Mesenchymal stem cell (in vitro differentiated cells and primary cell): ENCODE results near the gene PAX3.

Experiments
- DNase-seq: peaks from one replicate; pipeline ENCODE4 v3.0.0-alpha.2; 2013
- H2AFZ ChIP-seq: one replicate; pipeline ENCODE4 v1.6.1; 2013; ENCODE audit warnings: low read depth, mild to moderate bottlenecking, control low read depth, inconsistent platforms, low read length, moderate library complexity
- H2AK5ac ChIP-seq: 2 replicates; pipeline ENCODE4 v1.6.1; 2013; ENCODE audit warnings: low read length, moderate library complexity, mild to moderate bottlenecking, inconsistent platforms; ENCODE audit not compliant: severe bottlenecking
- H2BK120ac ChIP-seq: one replicate; pipeline ENCODE4 v1.6.1; 2013; ENCODE audit warnings: low read depth, mild to moderate bottlenecking, inconsistent platforms, low read length, moderate library complexity
- H2BK12ac ChIP-seq, 2 experiments: one replicate each; pipeline ENCODE4 v1.6.1; 2013; ENCODE audit warnings: inconsistent platforms in 2 of 2, low read length in 2 of 2, mild to moderate bottlenecking in 2 of 2, moderate library complexity in 2 of 2, control low read depth in 1 of 2
- H2BK15ac ChIP-seq: one replicate; pipeline ENCODE4 v1.6.1; 2013; ENCODE audit warnings: mild to moderate bottlenecking, low read depth, inconsistent platforms; ENCODE audit not compliant: poor library complexity, severe bottlenecking
- H2BK5ac ChIP-seq: 2 replicates; pipeline ENCODE4 v1.6.1; 2013; ENCODE audit warnings: low read depth, mild to moderate bottlenecking, low read length, control low read depth, inconsistent platforms; ENCODE audit not compliant: poor library complexity, severe bottlenecking
- H3K14ac ChIP-seq, 2 experiments: one replicate each; pipeline ENCODE4 v1.6.1; 2013; ENCODE audit warnings: inconsistent platforms in 2 of 2, low read length in 2 of 2, control low read depth in 1 of 2, mild to moderate bottlenecking in 1 of 2, moderate library complexity in 1 of 2
- H3K18ac ChIP-seq, 2 experiments: one replicate each; pipeline ENCODE4 v1.6.1; 2013; ENCODE audit warnings: inconsistent platforms in 2 of 2, low read length in 2 of 2, control low read depth in 1 of 2, low read depth in 1 of 2, mild to moderate bottlenecking in 1 of 2
- H3K23ac ChIP-seq, 2 experiments: one replicate each; pipeline ENCODE4 v1.6.1; 2013; ENCODE audit warnings: inconsistent platforms in 2 of 2, low read length in 2 of 2, mild to moderate bottlenecking in 2 of 2, moderate library complexity in 2 of 2, control low read depth in 1 of 2
- H3K27ac ChIP-seq: 2 replicates; pipeline ENCODE4 v1.5.1; 2013; ENCODE audit warnings: mild to moderate bottlenecking, moderate library complexity, low read length, control low read depth, inconsistent platforms; ENCODE audit not compliant: poor library complexity, severe bottlenecking
- H3K27me3 ChIP-seq, 2 experiments: 2 replicates each; pipeline versions ENCODE4 v1.6.1 to v1.7.0; 2013; ENCODE audit warnings: low read length in 2 of 2, mild to moderate bottlenecking in 2 of 2, moderate library complexity in 2 of 2, control low read depth in 1 of 2, inconsistent platforms in 1 of 2; ENCODE audit not compliant: control insufficient read depth in 1 of 2, insufficient read depth in 1 of 2
- H3K36me3 ChIP-seq, 2 experiments: 2 replicates each; pipeline versions ENCODE4 v1.6.1 to v1.7.0; 2013; ENCODE audit warnings: low read length in 2 of 2, control low read depth in 1 of 2, inconsistent platforms in 1 of 2, low read depth in 1 of 2, mild to moderate bottlenecking in 1 of 2; ENCODE audit not compliant: insufficient read depth in 2 of 2, control insufficient read depth in 1 of 2
- H3K4ac ChIP-seq, 2 experiments: one replicate each; pipeline ENCODE4 v1.6.1; 2013; ENCODE audit warnings: inconsistent platforms in 2 of 2, low read length in 2 of 2, mild to moderate bottlenecking in 2 of 2, moderate library complexity in 2 of 2, control low read depth in 1 of 2, low read depth in 1 of 2
- H3K4me1 ChIP-seq: 2 replicates; pipeline ENCODE4 v1.6.1; 2013; ENCODE audit warnings: low read depth, low read length, control low read depth; ENCODE audit not compliant: control insufficient read depth, insufficient read depth
- H3K4me2 ChIP-seq: 2 replicates; pipeline ENCODE4 v1.6.1; 2013; ENCODE audit warnings: low read length, mild to moderate bottlenecking, inconsistent platforms; ENCODE audit not compliant: poor library complexity, severe bottlenecking
- H3K4me3 ChIP-seq, 2 experiments: 2 replicates each; pipeline versions ENCODE4 v1.5.1 to v1.7.0; 2013; ENCODE audit warnings: low read length in 2 of 2, mild to moderate bottlenecking in 2 of 2, control low read depth in 1 of 2, low read depth in 1 of 2; ENCODE audit not compliant: insufficient read depth in 1 of 2
- H3K79me1 ChIP-seq: replicated peaks from 2 replicates; pipeline ENCODE4 v1.6.1; 2013; ENCODE audit warnings: mild to moderate bottlenecking, control low read depth, low read length, inconsistent platforms; ENCODE audit not compliant: poor library complexity, severe bottlenecking
- H3K9ac ChIP-seq: 2 replicates; pipeline ENCODE4 v1.7.0; 2013; ENCODE audit warnings: mild to moderate bottlenecking, low read length, moderate library complexity
- H3K9me3 ChIP-seq: 2 replicates; pipeline ENCODE4 v1.7.0; 2013; ENCODE audit warnings: mild to moderate bottlenecking, low read length; ENCODE audit not compliant: control insufficient read depth
- H4K8ac ChIP-seq: one replicate; pipeline ENCODE4 v1.6.1; 2013; ENCODE audit warnings: inconsistent platforms, mild to moderate bottlenecking, low read length, moderate library complexity
- H4K91ac ChIP-seq: one replicate; pipeline ENCODE4 v1.6.1; 2013; ENCODE audit warnings: mild to moderate bottlenecking, low read length, inconsistent platforms
- WGBS: methylation state at CpG from one replicate; pipeline ENCODE4 v1.1.7; 2013; ENCODE audit warnings: mixed read lengths; 5-methylcytosine and 5-hydroxymethylcytosine counted together

Gene PAX3

GRCh38 chr2:222296911-222297599 is 1.7 kb downstream of the PAX3 start:
- no peak overlapping the region for H2BK5ac ChIP-seq

DNA sequence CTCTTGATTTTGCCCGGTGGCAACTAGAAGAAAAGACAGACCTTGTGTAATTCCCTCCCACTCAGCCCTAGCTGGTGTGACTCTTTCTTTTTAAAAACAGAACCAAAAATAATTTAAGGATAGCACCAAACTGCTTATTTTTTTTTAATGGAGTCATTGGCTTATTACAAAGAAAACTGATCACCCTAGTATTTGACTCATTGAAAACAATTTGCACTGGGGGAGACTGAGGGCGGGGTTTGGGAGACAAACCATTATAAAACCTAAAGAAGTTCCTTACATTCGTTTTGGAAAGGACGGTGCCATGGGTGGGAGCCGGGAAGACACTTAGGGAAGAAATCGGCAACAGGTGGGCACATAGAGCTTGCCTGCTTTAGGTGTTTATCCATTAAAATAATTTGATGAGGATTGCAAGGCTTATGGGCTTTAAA is 2.5 kb downstream of the PAX3 start:
- H3K4ac ChIP-seq: no peak overlapping the region
- no peak overlapping the region for H2BK15ac ChIP-seq
- 3% methylated on average over 5 of the region's 6 CpGs for WGBS
- H3K9me3 ChIP-seq: no peaks in the 10 kb centered on the region
- no peak overlapping the region for H3K27ac ChIP-seq
- no peak overlapping the region for H2AK5ac ChIP-seq
- peaks cover 25% of the 10 kb centered on the region for H3K4me1 ChIP-seq
- H3K9ac ChIP-seq: peak overlapping the region; percentile 62
- DNase-seq: no peak
- no peak overlapping the region for H3K4me2 ChIP-seq
- no peak overlapping the region for H3K23ac ChIP-seq
- peak overlapping the region in 1 of 2 experiments; percentile 82 for H3K4me3 ChIP-seq
- H4K91ac ChIP-seq: no peak overlapping the region
- no peak overlapping the region for H2AFZ ChIP-seq
- H2BK120ac ChIP-seq: no peak overlapping the region
- H2BK12ac ChIP-seq: no peak overlapping the region
- H4K8ac ChIP-seq: no peak overlapping the region
- H3K18ac ChIP-seq: no peak overlapping the region
- H3K27me3 ChIP-seq: peaks cover 98 to 99% of the 10 kb centered on the region in 2 experiments
- no peaks in the 10 kb centered on the region for H3K79me1 ChIP-seq
- no peak overlapping the region for H3K14ac ChIP-seq
- no peak overlapping the region for H2BK5ac ChIP-seq
- H3K36me3 ChIP-seq: no peaks in the 10 kb centered on the region

More at GRCh38 chr2:222296911-222297599, 1.7 kb downstream of the PAX3 start:
- no peak overlapping the region for H3K27ac ChIP-seq
- no peak overlapping the region for H3K23ac ChIP-seq
- no peak overlapping the region for H3K14ac ChIP-seq
- DNase-seq: no peak
- H3K18ac ChIP-seq: no peak overlapping the region
- no peaks in the 10 kb centered on the region for H3K79me1 ChIP-seq
- H2BK120ac ChIP-seq: no peak overlapping the region
- peak overlapping the region in 1 of 2 experiments; percentile 56 for H3K4me3 ChIP-seq
- H3K36me3 ChIP-seq: no peaks in the 10 kb centered on the region
- H4K91ac ChIP-seq: no peak overlapping the region
- 5% methylated on average over 34 of the region's 36 CpGs for WGBS
- no peak overlapping the region for H2BK15ac ChIP-seq
- no peak overlapping the region for H4K8ac ChIP-seq
- no peak overlapping the region for H3K4ac ChIP-seq
- H2AK5ac ChIP-seq: no peak overlapping the region
- no peak overlapping the region for H2AFZ ChIP-seq
- peaks cover 26% of the 10 kb centered on the region for H3K4me1 ChIP-seq
- no peak overlapping the region for H3K4me2 ChIP-seq
- no peak overlapping the region for H3K9ac ChIP-seq
- H3K27me3 ChIP-seq: peaks cover 98 to 99% of the 10 kb centered on the region in 2 experiments
- no peaks in the 10 kb centered on the region for H3K9me3 ChIP-seq
- H2BK12ac ChIP-seq: no peak overlapping the region

DNA sequence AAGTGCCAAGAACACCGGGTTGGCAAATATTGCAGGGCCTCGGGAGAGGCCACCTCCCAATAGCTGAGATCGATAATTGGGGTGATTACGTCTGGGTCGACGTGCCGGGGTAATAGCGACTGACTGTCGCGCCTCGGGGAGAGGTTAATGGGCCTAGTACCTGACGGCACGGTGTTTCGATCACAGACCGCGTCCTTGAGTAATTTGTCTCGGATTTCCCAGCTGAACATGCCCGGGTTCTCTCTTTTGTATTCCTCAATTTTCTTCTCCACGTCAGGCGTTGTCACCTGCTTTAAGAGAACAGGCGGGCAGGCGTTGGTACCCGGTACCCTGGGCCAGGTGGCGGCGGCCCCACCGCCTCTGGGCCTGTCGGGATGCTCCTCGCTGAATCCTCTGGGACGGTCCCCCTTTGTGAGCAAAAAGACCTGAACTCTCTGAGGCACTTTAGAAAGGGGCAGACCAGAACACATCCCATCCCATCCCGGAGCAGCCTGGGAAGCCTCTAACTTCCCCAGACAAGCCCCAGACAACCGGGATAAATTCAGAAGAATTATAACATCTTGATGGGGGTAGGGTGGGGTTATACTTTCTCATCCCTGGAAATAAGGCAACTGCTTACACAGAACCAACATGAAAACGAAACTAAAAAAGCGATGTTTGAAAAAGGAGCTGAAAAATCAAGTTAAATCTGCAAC is 3.3 kb downstream of the PAX3 start:
- peak overlapping the region; percentile 73 for H3K4me2 ChIP-seq
- no peak overlapping the region for H4K8ac ChIP-seq
- H3K27me3 ChIP-seq: peaks cover 98 to 99% of the 10 kb centered on the region in 2 experiments
- WGBS: 5% methylated on average over 30 of the region's 33 CpGs
- no peaks in the 10 kb centered on the region for H3K9me3 ChIP-seq
- H3K18ac ChIP-seq: no peak overlapping the region
- no peak overlapping the region for H3K14ac ChIP-seq
- no peak overlapping the region for H2BK15ac ChIP-seq
- H3K36me3 ChIP-seq: no peaks in the 10 kb centered on the region
- no peaks in the 10 kb centered on the region for H3K79me1 ChIP-seq
- no peak overlapping the region for H2BK12ac ChIP-seq
- peaks cover 29% of the 10 kb centered on the region for H3K4me1 ChIP-seq
- no peak overlapping the region for H2AFZ ChIP-seq
- no peak overlapping the region for H3K27ac ChIP-seq
- no peak overlapping the region for H3K4ac ChIP-seq
- DNase-seq: no peak
- H2BK120ac ChIP-seq: no peak overlapping the region
- no peak overlapping the region for H3K23ac ChIP-seq
- peak overlapping the region; percentile 33 to 82 for H3K4me3 ChIP-seq
- H4K91ac ChIP-seq: no peak overlapping the region
- H3K9ac ChIP-seq: peak overlapping the region; percentile 62
- H2AK5ac ChIP-seq: no peak overlapping the region
- no peak overlapping the region for H2BK5ac ChIP-seq

- Histone ChIP-seq H2AK5ac (no peak overlapping the region), H3K14ac (no peak overlapping the region), H3K4me3 (peak overlapping the region in 1 of 2 experiments; percentile 82), H4K8ac (no peak overlapping the region), H2BK12ac (no peak overlapping the region), H3K27me3 (peaks cover 98 to 99% of the 10 kb centered on the region in 2 experiments), H2BK120ac (no peak overlapping the region), H2BK5ac (no peak overlapping the region), H3K23ac (no peak overlapping the region), H3K9me3 (no peaks in the 10 kb centered on the region), H3K27ac (no peak overlapping the region), H3K79me1 (no peaks in the 10 kb centered on the region), H3K4me1 (peaks cover 29% of the 10 kb centered on the region), H4K91ac (no peak overlapping the region), H3K4me2 (peak overlapping the region; percentile 73), H2AFZ (no peak overlapping the region), H3K18ac (no peak overlapping the region), H3K9ac (peak overlapping the region; percentile 62), H2BK15ac (no peak overlapping the region), H3K4ac (no peak overlapping the region), H3K36me3 (no peaks in the 10 kb centered on the region)
- no peak for DNase-seq
- WGBS: 5% methylated on average over 25 of the region's 27 CpGs
These were observed 3.8 kb downstream of the PAX3 start for GRCh38 chr2:222294996-222295367.
